ENCODE measurements around the gene SCFD2. TPM values are rescaled to one million over a fixed set of nuclear protein-coding genes. Genes with fewer than 3 reads are reported as not detected.

Gene SCFD2
- total RNA-seq, 1 donor: 24.2 TPM

DNA sequence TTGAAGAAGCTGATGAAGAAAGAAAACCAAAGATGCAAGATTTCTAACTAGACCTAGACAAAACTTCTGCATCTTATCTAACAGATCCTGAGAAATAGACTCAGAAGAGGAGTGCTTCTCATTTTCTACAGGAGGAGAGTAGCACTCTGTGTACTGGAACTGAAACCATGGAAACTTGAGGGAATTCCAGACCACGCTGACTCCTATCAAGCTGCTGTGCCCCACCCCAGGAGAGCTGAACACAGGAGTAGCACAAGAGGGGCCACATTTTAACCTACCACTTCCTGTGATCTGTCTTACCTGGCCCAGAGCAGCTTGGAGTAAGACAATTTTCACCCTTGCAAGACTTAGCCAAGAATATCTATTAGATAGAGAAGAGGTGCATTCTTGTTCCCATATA, 248.9 kb downstream of the SCFD2 start:
- Histone ChIP-seq H3K9me3 (ENCODE audit: low read depth, low read length) (no peaks in the 10 kb centered on the region), H2AFZ (ENCODE audit: low read length) (no peak overlapping the region), H3K4me1 (ENCODE audit: insufficient read depth, low read length) (peaks cover 44% of the 10 kb centered on the region), H3K4me3 (ENCODE audit: insufficient read depth, low read length) (no peak overlapping the region), H3K4me2 (ENCODE audit: insufficient read depth, low read length) (peak overlapping the region; percentile 3), H3K36me3 (ENCODE audit: insufficient read depth, low read length) (no peaks in the 10 kb centered on the region), H3K27me3 (ENCODE audit: insufficient read depth, low read length) (no peaks in the 10 kb centered on the region), H3K27ac (ENCODE audit: low read depth, low read length) (peak overlapping the region; percentile 3), H3K79me2 (ENCODE audit: insufficient read depth, low read length) (peaks cover 2% of the 10 kb centered on the region), H4K20me1 (ENCODE audit: insufficient read depth, low read length) (no peaks in the 10 kb centered on the region)
- TF ChIP-seq CTCF (IDR thresholded peaks at IDR 0.05; ENCODE audit: extremely low read depth, low read depth, low read length): no peak
- no peak for DNase-seq (ENCODE audit: insufficient read length, low spot score, missing footprints)

GRCh38 chr4:53113431-53114225, 252.2 kb downstream of the SCFD2 start:
- Histone ChIP-seq H2AFZ (ENCODE audit: low read length) (no peak overlapping the region), H3K27me3 (ENCODE audit: insufficient read depth, low read length) (no peaks in the 10 kb centered on the region), H4K20me1 (ENCODE audit: insufficient read depth, low read length) (no peaks in the 10 kb centered on the region), H3K27ac (ENCODE audit: low read depth, low read length) (no peak overlapping the region), H3K79me2 (ENCODE audit: insufficient read depth, low read length) (peaks cover 4% of the 10 kb centered on the region), H3K36me3 (ENCODE audit: insufficient read depth, low read length) (no peaks in the 10 kb centered on the region), H3K4me3 (ENCODE audit: insufficient read depth, low read length) (no peak overlapping the region), H3K9me3 (ENCODE audit: low read depth, low read length) (no peaks in the 10 kb centered on the region), H3K4me1 (ENCODE audit: insufficient read depth, low read length) (peaks cover 27% of the 10 kb centered on the region), H3K4me2 (ENCODE audit: insufficient read depth, low read length) (no peak overlapping the region)
- no peak for TF ChIP-seq CTCF (IDR thresholded peaks at IDR 0.05; ENCODE audit: extremely low read depth, low read depth, low read length)
- no peak for DNase-seq (ENCODE audit: insufficient read length, low spot score, missing footprints)

DNA sequence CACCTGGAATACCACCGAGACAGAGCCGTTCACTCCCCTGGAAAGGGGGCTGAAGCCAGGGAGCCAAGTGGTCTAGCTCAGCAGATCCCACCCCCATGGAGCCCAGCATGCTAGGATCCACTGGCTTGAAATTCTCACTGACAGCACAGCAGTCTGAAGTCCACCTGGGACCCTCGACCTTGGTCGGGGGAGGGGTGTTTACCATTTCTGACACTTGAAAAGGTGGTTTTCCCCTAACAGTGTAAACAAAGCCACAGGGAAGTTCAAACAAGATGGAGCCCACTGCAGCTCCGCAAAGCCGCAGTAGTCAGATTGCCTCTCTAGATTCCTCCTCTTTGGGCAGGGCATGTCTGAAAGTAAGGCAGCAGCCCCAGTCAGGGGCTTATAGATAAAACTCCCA, 260.5 kb downstream of the SCFD2 start:
- no peak overlapping the region for H3K27ac ChIP-seq (ENCODE audit: low read depth, low read length)
- H3K27me3 ChIP-seq (ENCODE audit: insufficient read depth, low read length): no peaks in the 10 kb centered on the region
- no peaks in the 10 kb centered on the region for H4K20me1 ChIP-seq (ENCODE audit: insufficient read depth, low read length)
- H3K4me2 ChIP-seq (ENCODE audit: insufficient read depth, low read length): no peak overlapping the region
- H3K4me1 ChIP-seq (ENCODE audit: insufficient read depth, low read length): peaks cover 23% of the 10 kb centered on the region
- no peaks in the 10 kb centered on the region for H3K9me3 ChIP-seq (ENCODE audit: low read depth, low read length)
- peaks cover 12% of the 10 kb centered on the region for H3K79me2 ChIP-seq (ENCODE audit: insufficient read depth, low read length)
- no peak for DNase-seq (ENCODE audit: insufficient read length, low spot score, missing footprints)
- H3K36me3 ChIP-seq (ENCODE audit: insufficient read depth, low read length): no peaks in the 10 kb centered on the region
- TF ChIP-seq CTCF (IDR thresholded peaks at IDR 0.05; ENCODE audit: extremely low read depth, low read depth, low read length): no peak
- H3K4me3 ChIP-seq (ENCODE audit: insufficient read depth, low read length): no peak overlapping the region
- H2AFZ ChIP-seq (ENCODE audit: low read length): no peak overlapping the region

DNA sequence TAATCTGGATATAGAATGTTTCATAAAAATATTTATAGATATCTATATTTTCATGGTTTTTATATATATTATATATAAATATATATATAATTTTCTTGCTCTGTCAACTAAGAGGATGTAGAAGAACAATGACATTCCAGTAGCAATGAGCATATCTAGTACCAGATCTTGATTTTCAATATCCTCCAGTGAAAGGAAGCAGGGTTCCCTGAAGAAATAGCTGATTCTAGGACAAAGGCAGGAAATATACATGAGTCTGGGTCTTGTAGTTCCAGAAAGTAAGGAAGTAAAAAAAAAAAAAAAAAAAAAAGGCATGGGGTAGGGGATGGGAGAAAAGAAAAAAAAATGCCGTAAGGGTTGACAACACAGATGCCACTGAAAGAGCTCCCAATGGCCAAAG, 262.4 kb downstream of the SCFD2 start:
- H3K4me1 ChIP-seq (ENCODE audit: insufficient read depth, low read length): peaks cover 41% of the 10 kb centered on the region
- peaks cover 12% of the 10 kb centered on the region for H3K79me2 ChIP-seq (ENCODE audit: insufficient read depth, low read length)
- H3K4me2 ChIP-seq (ENCODE audit: insufficient read depth, low read length): no peak overlapping the region
- H3K9me3 ChIP-seq (ENCODE audit: low read depth, low read length): no peaks in the 10 kb centered on the region
- H3K27ac ChIP-seq (ENCODE audit: low read depth, low read length): no peak overlapping the region
- H4K20me1 ChIP-seq (ENCODE audit: insufficient read depth, low read length): no peaks in the 10 kb centered on the region
- no peaks in the 10 kb centered on the region for H3K27me3 ChIP-seq (ENCODE audit: insufficient read depth, low read length)
- no peak for TF ChIP-seq CTCF (IDR thresholded peaks at IDR 0.05; ENCODE audit: extremely low read depth, low read depth, low read length)
- DNase-seq (ENCODE audit: insufficient read length, low spot score, missing footprints): no peak
- H3K4me3 ChIP-seq (ENCODE audit: insufficient read depth, low read length): no peak overlapping the region
- no peaks in the 10 kb centered on the region for H3K36me3 ChIP-seq (ENCODE audit: insufficient read depth, low read length)
- H2AFZ ChIP-seq (ENCODE audit: low read length): no peak overlapping the region

Data from osteoblast (primary cell).